Testis (tissue), 2 donors: ENCODE measurements around the gene C2orf92.

Source experiments
- POLR2A ChIP-seq: fragments of 450-650 bp; IDR thresholded peaks from one replicate; pipeline ENCODE4 v1.6.1; 2017; ENCODE audit warnings: antibody characterized with exemption, mild to moderate bottlenecking, moderate library complexity
- TF ChIP-seq, protein P1 (sequence below), 3 experiments: fragments of 450-650 bp in 2 of 3; fragments of 200-600 bp in 1 of 3; sonication (generic) in 1 of 3; IDR thresholded peaks; one replicate each; pipeline ENCODE4 v1.5.1; 2016 to 2019; ENCODE audit warnings: antibody characterized with exemption in 3 of 3, mild to moderate bottlenecking in 2 of 3, moderate library complexity in 1 of 3

DNA sequence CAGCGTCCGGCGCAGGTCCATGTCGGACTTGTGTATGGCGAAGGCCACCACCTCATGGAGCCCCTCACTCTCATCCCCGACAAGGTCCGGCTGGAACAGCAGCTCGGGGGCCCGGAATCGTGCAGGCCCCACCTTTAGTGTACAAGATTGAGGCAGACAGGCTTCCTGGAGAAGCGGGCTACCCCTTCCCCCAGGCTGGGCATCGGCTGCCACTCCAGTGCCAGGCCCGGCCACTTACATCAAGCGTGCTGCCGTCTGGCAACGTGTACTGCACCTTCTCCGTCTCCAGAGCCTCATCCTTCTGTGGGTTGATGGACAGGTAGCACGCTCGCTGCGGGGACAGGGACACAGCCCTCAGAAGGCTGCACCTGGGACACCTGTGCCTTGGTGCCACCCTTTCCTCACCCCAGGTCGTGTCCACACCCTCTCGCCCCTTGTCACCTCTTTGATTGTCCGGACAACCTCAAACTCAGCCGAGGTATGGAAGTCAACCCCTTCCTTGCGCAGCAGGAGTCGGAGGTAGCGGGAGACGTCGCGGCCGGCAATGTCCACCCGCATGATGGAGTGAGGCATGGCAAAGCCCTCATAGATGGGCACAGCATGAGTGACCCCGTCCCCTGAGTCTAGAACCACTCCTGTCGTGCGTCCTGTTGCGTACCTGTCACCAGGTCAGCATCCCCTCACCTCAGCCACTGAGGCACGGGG is 11.4 kb upstream of the C2orf92 start:
- no peak for TF ChIP-seq POLR2A
- TF ChIP-seq, protein P1, sequence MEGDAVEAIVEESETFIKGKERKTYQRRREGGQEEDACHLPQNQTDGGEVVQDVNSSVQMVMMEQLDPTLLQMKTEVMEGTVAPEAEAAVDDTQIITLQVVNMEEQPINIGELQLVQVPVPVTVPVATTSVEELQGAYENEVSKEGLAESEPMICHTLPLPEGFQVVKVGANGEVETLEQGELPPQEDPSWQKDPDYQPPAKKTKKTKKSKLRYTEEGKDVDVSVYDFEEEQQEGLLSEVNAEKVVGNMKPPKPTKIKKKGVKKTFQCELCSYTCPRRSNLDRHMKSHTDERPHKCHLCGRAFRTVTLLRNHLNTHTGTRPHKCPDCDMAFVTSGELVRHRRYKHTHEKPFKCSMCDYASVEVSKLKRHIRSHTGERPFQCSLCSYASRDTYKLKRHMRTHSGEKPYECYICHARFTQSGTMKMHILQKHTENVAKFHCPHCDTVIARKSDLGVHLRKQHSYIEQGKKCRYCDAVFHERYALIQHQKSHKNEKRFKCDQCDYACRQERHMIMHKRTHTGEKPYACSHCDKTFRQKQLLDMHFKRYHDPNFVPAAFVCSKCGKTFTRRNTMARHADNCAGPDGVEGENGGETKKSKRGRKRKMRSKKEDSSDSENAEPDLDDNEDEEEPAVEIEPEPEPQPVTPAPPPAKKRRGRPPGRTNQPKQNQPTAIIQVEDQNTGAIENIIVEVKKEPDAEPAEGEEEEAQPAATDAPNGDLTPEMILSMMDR (IDR thresholded peaks at IDR 0.05) = no peak
